ENCODE measurements around the gene D2HGDH.
"Not testable (repeated sequence)": the region's sequence is repeated elsewhere in the genome, so short reads cannot be mapped to it uniquely, and the experiment has no call there.

The D2HGDH gene

DNA sequence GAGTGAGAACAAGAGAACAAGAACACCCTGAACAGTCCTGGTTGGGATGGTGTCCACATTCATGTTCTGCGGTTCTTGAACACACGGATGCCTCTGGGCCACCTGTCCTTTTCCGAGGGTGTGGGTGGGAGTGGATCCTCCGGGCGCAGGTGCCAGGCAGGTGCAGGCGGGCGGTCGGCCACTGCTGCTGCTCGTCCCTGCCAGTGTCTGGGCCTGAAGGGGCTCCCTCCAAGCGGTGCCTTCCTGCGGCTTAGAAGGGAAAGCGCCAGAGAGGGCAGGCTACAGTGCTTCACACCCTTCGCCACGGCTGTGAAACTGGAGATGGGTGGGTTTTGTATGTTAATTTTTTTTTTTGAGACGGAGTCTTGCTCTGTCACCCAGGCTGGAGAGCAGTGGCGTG, 8.0 kb upstream of the D2HGDH start:
- no peak for DNase-seq

DNA sequence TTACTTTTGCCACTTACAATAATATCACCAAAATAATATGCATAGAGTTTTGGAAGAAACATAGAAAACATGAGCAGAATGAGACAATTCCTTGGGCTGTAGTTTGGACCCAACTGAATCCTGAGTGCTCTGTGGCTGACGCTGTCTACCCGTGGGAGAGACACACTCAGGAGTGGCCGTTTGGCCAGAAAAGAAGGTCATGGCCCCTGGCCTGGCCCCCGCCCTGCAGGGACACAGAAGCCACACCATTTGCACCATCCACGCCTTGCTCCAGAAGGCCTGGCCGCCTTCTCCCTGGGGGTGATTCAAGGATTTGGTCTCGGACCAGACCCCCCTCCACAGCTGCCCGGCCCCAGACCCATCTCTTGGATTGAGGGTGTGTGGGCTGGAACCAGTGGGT, 6.4 kb upstream of the D2HGDH start:
- DNase-seq = no peak

DNA sequence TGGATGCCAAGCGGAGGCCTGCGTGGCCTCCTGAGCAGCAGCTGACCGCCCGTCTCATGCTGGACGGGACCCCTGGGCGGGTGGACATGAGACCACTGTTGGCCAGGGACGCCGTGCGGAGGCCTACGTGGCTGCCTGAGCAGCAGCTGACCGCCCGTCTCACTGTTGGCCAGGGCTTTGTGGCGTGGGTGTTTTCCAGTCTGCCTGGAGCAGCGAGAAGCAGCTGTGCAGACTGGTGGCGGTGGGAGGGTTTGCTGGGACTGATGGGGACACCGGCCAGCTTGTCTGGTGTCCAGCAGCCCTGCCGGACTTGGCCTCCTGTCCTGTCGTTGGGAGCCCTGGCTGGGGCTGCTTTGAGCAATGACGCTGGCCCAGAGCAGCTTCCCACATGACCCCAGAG, 5.8 kb upstream of the D2HGDH start:
- DNase-seq = no peak

DNA sequence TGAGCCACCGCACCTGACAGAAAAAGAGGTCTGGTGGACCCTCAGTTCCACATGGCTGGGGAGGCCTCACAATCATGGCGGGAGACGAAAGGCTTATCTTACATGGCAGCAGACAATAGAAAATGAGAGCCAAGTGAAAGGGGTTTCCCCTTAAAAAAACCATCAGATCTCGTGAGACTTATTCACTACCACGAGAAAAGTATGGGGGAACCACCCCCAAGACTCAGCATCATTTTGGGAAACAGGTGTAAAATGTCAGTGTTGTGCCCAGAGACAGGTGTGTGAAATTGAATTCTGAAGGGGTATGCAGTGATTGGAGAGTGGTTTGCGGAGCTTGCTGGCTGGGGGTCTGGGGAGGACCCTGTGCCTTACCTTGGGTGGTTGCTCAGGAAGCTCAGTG, 4.6 kb upstream of the D2HGDH start:
- DNase-seq = no peak

DNA sequence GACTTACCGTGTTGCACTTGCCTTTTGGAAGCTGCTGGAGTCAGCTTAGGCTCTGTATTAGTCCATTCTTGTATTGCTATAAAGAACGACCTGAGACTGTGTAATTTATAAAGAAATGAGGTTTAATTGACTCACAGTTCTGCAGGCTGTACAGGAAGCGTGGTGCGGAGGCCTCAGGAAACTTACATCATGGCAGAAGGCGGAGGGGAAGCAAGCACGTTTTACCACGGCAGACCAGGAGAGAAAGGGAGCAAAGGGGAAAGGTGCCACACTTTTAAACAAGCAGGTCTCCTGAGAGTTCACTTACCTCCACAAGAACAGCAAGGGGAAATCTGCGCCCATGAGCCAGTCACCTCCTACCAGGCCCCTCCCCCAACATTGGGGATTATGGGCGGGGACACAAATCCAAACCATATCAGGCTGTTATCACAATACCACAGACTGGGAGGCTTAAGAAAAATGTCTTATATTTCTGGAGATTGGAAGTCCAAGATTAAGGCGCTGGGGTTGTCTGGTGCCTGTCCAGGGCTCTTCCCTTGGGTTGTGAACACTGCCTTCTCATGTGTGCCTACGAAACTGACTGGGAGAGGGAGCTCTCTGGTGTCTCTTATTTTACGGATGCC, 3.6 kb upstream of the D2HGDH start:
- DNase-seq = no peak

DNA sequence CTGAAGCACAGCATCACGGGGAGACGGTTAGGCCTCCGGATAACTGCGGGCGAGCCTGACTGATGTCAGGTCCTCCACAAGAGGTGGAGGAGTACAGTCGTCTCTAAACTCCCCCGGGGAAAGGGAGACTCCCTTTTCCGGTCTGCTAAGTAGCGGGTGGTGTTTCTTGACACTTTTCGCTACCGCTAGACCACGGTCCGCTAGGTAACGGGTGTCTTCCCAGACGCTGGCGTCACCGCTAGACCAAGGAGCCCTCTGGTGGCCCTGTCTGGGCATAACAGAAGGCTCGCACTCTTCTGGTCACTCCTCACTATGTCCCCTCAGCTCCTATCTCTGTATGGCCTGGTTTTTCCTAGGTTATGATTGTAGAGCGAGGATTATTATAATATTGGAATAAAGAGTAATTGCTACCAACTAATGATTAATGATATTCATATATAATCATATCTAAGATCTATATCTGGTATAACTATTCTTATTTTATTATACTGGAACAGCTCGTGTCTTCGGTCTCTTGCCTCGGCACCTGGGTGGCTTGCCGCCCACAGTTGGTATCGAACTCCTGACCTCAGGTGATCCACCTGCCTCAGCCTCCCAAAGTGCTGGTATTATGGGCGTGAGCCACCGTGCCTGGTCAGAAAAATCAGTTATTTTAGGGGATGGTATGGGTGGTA, 1.8 kb upstream of the D2HGDH start:
- DNase-seq = peak; percentile 43

DNA sequence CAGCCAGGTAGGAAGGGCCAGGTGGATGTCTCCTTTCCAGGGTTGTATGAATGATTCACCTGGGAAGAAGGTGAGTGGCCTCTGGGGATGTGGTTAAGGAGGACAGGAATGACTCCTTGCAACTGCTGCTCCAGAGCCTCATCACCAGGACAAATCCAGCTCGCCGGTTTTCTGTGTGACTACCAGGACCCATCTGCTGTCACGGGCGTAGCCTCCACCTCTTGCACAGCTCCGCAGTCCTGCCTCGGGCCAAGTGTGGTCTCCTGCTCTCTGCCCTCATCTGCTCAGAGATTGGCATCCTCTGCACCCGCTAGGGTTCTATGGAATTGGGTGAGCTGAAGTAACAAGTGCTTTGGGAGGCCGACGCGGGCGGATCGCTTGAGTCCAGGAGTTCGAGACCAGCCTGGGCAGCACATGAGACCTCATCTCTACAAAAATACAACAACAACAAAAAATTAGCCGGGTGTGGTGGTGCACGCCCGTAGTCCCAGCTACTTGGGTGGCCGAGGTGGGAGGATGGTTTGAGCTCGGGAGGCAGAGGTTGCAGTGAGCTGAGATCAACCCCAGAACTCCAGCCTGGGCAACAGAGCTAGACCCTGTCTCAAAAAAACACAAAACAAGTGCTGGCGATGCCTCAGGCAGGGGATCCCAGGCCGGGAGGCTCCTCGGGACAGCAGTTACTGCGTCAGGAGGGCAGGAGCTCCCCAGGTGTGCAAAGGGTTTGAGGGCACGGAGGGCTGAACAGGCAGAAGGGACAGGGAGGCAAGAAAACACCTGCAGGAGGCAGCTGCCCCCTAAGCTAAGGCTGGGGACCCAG, 831 bp upstream of the D2HGDH start:
- DNase-seq = no peak

DNA sequence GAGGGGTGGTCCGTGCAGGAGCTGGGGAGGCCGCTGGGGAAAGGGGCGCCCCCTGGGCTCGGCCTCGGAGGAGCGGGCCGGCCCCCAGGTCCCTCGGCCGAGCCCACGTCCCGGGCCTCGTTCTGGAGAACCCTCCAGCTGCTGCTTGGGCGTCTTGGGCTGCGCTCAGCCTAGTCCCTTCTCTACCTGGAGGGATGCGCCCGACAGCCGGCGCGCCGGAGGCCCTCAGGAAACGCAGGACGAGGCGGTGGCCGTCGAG, 293 bp upstream of the D2HGDH start:
- DNase-seq = no peak

DNA sequence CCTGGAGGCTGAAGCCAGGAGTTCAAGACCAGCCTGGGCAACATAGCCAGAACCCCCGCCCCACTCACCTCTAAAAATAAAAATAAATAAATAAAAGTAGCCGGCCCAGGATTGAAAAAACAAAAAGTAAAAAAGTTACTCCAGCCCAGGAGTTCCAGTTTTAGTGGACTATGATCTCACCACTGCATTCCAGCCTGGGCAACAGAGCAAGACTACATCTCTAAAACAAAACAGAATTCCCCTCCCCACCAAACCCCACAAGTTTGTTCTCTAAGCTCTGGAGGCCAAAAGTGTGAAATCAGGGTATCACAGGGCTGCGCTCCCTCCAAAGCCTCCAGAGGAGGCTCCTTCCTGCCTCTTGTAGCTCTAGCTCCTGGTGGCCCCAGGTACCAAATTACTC, 1.7 kb downstream of the D2HGDH start:
- DNase-seq = no peak

DNA sequence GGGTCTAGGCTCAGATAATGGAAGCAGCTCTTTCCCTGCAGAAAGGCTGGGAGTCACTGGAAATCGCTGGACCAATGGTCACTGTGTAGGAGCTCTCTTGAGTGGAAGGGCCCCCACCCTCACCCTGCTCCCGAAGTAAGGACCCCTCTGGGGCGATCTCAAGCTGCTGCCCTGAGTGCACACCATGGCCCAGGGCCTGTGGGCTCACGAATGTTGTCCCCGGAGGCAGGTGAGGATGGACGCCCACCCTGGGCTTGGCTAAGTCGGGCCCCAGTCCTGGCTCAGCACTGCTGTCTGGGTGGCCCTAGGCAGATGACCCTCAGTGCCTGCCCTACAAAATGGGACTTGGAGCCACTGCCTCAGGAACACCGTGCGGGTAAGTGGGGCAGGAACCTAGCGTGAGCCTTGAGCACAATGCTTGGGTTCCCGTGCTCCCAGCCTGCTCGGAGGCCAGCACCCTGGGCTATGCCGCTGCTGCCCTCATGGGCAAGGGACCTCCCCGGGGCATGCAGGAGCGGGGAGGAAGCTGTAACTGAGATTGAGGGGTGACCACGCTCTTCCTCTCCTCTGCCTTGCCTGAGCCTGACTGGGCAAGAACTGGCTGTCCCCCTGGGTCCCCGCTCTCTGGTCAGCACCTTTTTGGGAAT, 3.7 kb downstream of the D2HGDH start:
- no peak for DNase-seq

DNA sequence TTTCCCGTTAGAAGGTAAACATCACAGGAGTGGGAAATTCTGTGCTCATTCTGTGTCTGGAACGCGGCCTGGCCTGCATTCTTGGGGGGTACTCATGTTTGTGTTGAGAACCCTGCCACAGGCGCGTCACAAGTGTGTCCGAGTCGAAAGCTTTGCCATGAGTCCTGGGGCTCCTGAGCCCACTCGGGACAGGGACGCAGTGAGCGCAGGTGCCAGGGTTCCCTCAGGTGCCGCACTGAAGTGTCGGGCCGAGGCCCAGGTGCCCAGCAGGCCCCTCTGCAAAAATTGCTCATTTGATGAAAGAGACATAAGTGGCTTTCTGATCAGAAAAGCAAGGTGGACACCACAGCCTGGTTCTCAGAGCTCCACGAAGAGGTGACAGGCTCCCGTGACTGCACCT, 4.7 kb downstream of the D2HGDH start:
- no peak for DNase-seq

DNA sequence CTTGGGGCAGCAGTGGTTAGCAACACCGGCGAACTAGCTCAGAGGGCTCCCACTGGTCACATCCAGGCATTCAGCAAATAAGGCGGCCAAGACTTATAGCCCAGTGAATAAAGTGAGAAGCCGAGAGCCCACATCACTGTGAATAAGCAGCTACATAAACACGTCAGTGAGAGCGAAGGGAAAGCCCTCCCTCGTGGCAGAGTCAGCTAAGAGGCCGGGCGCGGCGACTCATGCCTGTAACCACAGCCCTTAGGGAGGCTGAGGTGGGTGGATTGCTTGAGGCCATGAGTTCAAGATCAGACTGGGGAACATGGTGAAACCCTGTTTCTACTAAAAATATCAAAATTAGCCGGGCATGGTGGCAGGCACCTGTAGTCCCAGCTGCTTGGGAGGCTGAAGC, 5.2 kb downstream of the D2HGDH start:
- DNase-seq = no peak

DNA sequence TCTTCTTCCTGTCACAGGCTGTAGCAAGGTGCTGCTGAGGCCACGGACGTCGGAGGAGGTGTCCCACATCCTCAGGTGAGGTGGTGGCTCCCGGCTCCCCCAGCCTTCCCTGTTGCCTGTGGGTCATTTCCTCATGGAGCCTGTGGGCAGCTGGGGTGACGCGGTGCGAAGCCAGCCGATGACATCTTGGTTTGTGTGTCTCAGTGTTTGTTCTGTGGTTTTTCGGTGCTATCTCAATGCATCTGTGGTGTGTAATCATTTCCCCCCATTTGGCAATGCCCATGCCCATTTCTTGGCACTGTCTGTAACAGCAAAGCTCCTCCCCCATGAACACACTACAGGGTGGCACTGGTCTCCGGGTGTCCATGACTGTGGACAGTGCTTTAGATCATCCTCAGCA, 6.6 kb downstream of the D2HGDH start:
- no peak for DNase-seq

DNA sequence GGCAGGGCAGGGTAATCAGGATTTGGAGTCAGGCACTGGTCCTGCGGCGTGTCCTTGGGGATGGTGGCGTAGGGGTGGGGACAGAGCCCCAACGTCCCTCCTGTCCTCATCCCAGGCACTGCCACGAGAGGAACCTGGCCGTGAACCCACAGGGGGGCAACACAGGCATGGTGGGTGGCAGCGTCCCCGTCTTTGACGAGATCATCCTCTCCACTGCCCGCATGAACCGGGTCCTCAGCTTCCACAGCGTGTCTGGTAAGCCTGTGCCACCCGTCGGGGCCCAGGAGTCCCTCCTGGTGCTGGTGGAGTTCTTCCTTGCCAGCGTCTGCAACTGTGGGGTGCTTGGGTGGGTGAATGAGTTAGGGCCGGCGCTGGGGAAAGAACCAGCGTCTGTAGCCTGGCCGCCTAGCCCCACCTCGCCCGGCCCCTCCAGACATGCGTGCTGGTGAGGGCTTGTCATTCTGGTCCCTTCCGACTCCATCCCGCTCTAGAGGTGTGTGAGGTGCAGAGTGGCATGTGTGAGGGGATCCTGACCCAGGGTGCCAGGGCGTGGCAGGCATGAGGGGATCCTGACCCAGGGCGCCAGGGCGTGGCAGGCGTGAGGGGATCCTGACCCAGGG, 8.0 kb downstream of the D2HGDH start:
- DNase-seq = no peak

DNA sequence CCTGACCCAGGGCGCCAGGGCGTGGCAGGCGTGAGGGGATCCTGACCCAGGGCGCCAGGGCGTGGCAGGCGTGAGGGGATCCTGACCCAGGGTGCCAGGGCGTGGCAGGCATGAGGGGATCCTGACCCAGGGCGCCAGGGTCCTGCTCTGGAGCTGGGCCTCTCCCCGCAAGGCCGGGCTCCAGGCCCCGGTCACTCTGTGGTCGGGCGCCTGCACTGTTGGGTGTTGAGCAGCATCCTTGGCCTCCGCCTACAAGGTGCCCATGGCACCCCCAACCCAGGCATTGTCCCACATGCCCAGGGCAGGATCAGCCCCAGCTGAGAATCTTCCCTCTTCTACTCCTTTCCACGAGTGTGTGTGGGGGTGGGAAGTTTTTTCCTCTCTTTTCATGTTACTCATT, 8.6 kb downstream of the D2HGDH start:
- not testable (repeated sequence) for DNase-seq

DNA sequence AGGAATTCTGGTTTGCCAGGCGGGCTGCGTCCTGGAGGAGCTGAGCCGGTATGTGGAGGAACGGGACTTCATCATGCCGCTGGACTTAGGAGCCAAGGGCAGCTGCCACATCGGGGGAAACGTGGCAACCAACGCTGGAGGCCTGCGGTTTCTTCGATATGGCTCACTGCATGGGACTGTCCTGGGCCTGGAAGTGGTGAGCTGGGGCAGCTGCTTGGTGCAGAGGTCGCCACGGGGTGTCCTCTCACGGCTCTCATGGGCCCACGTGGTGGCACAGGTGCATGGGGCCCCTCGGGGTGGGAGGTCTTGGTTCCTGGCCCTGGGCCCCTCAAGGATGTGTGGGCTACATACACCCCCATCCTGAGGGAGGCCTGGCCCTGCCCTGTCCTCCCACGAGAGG, 9.2 kb downstream of the D2HGDH start:
- no peak for DNase-seq

DNA sequence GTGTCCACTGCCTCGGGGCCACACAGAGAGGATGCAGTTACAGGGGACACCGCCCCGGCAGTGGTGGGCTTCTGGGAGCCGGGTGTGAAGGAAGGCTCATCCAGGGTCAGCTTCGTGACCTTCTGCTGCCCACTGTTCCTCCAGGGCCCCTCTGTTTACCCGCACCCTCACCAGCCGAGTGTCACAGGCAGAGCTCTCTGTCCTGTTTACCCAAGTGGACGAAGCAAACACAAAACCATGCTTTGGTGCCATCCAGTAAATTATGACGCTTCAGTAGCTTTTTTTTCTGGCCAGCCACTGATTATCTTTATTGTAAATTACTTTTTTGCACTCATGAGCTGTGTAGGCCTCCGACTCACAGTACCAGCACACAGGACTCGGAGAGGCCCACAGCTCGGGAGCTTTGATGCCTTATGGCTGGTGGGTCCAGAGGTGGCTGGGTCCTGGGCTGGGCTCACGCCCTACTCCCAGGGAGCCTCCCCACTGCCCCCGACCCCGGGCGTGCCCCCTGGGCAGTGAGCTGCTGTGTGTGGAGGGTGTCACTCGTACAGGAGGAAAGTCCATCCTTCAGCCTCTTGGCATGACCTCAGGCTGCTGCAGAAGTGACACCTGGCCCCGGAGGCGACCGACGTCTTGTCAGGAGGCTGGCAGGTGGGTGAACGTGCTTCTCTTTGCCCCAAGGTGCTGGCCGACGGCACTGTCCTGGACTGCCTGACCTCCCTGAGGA, 9.8 kb downstream of the D2HGDH start:
- no peak for DNase-seq

DNA sequence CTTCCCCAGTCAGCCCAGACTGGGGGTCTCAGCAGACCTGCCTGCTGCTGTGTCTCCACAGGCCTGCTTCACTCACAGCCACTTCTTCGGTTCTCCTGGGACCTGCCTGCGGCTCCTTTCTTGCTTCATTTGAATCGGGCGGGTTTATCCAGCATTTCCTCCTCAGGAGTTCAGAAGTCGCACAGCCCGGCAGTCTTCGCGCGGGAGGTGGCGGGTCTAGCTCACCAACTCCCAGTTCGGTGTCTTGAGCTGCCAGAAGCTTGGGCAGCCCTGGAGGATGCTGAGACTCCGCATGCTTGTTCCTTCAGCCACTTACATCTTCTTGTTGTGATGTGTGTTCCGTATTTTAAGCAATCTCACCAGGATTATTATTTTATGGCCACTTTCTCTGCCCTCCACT, 10.8 kb downstream of the D2HGDH start:
- no peak for DNase-seq

DNA sequence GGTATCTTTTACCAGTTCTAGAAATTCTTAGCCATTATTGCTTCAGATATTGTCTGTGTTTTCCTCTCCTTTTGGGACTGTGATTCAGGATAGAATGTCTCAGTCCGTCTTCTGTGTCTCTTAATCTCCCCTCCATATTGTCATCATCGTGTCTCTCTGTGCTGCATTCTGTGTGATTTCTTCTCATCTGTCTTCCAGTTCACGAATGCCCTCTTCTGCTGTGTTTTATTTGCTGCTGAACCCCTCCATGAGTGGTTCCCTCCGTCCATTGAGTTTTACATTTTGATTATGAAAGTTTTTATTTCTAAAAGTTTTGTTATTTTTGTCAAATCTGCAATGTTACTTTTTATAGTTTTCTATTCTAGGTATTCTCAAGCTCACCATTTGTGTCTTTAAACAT, 11.7 kb downstream of the D2HGDH start:
- DNase-seq = no peak

DNA sequence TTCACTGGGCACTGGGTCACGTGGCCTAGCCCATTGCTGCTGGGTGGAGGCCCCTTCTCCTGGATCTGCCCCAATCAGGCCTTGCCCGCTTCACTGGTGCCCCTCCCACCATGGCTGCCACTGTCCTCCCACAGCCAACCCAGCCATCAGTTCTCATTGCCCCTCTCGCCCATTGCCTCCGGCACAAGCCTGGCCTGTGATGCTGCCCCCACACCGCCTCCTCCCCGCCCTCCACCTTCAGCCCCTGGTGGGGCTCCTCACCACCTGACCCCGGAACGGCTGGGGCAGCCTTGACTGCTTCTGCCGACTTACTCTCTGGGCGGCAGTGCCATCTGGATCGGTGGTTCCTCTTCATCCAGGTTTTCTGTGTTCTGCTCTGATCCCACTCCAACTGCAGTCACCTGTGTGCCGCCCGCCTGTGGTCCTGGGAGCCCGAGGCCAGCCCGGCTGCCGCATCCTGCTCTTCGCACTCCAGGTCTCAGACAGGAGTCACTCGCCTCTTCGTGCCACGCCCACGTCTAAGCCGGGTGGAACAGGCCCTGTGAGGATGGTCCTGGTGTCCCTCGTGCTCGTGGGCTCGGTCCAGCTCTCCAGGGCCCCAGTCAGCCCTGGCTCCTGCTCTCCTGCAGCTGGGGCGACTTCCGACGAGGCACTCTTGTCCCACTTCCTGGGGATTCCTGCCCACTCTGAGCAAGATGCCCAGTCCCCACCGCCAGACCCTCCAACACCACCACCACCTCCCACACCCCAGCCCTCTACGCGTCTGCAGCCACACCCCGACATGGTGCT, 14.2 kb downstream of the D2HGDH start:
- DNase-seq = no peak

DNA sequence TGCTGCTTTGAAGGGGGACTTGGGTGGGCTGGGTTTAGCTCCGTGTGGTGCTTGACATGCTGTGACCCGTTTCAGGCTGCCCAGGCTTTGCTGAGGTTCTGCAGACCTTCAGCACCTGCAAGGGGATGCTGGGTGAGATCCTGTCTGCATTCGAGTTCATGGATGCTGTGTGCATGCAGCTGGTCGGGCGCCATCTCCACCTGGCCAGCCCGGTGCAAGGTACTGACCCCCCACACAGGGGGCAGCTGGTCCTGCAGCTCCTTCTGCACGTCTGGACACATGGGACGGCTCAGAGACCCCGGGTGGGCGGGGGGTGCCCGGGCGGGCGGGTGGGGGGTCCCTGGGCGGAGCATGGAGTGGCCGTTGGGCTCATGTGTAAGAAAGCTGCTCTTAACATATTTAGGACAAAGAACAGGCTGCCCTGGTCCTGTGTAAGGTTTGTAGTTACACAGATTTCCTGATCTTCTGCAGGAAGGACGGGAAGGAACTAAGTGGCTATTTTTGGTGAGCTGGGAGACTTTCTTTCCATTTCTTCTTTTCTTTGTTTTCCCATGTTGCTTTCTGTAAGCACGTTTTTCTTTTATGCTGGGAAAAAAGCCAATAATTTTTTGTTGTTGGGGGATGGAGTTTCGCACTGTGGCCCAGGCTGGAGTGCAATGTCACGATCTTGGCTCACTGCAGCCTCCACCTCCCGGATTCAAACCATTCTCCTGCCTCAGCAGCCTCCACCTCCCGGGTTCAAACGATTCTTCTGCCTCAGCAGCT, 15.8 kb downstream of the D2HGDH start:
- no peak for DNase-seq
